NCI-H82 treated with DMSO at 0.1 percent for 48 hours (cell line): ENCODE data around the gene NFS1.

Source experiments
- DNase-seq: peaks from one replicate; lab custom pipeline; 2025; ENCODE audit not compliant: unreplicated experiment; lab: John Stamatoyannopoulos, UW

NFS1 gene

DNA sequence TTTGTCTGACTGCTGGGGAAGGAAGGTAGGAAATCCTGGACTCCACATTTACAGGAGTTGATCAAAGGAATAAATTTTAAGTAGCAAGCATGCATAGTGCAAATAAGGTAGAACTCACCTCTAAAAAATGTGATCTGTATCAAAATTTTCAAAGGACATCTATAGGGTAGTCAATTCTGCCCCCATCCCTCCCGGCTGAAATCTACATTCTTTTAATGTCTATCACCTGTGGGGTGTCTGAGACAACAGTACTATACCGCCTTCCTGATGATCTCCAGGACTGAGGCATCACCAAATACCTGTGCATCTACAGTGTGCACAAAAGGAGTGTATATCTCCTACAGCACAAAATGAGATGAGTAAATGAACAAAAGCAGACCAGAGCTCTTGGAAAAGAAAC lies 54.3 kb downstream of the NFS1 start:
- DNase-seq, result no peak

DNA sequence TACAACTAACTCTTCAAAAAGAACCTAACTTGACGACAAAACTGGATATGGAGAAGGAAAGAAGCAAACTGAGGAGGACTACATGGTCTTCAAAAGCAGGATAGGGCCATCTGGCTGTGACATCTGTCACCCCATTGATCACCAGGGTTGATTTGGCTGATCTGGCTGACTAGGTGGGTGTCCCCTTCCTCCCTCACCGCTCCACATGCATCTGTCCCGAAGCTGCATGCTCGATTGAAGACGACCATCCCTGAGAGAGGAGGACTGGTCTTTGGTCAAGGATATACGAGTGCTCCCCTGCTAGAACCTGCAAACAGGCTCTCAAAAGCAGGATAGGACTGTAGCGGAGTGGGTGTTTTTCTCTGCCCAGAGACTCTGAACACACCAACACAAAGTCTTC lies 56.1 kb downstream of the NFS1 start:
- DNase-seq, result peak; percentile 16

DNA sequence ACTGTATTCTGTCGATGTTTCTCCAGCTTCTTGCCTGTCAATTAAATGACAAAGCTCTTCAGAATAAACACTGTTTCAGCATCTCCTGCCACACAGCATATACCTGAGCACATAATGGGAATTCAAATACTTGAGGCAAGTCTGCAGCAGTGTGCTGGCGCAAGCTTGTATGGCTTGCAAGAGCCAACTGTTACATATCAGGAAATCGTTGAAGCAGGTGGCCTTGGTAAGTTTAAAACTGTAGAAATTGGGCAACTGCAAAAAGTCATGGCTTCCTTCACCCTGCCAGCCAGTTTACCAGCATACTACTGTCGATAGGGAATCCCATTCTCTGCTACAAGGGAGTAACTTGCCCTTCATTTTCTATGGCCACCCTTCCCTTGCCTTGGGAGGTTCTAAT lies 57.4 kb downstream of the NFS1 start:
- DNase-seq, result no peak

DNA sequence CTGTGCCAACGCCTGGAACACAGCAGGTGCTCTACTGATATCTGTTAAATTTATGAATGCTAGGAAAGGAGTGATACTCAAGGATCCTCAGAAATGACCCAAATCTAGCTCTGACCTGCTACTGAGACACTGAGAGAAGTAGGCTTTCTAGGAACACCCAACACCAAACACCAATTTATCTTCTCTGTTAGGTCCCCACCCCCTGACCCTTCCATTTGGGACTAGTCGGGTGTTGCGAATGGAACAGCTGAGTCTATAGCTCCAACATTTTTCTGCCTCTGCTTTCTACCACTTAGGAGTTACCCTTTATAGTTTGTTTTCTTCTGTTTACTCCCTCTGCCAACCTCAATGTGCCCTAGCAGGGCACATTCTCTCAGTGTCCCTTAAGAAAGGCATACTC lies 58.4 kb downstream of the NFS1 start:
- DNase-seq, result no peak

DNA sequence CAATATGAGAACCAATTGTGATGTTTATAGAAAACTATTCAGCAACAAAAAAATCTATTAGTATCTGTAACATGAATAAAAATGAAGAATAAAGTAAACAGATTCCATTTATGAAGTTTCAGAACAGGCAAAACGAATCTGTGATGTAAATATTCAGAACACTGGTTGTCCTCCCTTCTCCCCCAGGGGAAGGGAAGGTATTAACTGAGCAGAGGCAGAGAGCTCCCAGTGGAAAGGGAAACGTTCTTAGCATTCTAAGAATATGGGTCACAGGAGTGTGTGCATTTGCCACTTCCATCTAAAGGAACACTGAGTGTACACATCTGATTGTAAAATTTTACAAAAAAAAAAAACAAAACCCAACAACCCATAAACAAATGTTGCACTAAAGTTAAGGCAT lies 60.4 kb downstream of the NFS1 start:
- DNase-seq, result no peak

DNA sequence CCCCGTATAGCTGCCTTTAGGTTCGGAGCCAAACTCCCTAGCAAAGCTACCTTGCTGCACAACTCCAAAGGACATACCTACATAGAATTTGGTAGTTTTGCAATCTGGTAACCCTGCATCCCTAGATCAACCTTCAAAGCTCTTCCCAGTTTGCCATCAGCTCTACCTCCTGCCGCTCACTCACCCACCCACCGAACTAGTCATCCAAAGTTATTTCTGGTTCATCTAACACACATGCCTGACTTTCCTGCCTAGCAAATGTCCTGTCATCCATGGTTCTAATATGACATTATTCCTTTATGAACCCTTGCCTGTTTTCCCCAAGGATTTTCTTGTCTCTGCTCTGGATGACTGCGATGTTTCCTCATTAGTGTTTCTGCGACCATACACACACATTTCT lies 61.9 kb downstream of the NFS1 start:
- DNase-seq, result no peak

DNA sequence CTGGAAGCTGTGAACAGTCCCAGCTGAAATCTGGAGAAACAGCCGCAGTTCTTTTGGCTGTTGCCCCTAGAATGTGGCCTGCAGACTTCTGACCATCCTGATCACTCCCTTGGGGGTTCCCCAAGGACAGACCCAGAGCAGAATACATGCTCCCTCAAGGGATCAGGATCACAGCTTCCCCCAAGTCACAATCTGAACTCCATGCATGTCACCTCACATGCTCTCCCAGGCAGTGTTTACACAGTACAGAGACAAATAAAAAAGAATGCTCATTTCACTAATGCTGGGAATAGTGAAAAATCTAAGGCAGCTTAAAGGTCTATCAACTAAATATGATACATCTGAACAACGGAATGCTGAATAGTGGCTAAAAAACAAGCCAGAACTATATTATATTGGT lies 63.1 kb downstream of the NFS1 start:
- no peak for DNase-seq

DNA sequence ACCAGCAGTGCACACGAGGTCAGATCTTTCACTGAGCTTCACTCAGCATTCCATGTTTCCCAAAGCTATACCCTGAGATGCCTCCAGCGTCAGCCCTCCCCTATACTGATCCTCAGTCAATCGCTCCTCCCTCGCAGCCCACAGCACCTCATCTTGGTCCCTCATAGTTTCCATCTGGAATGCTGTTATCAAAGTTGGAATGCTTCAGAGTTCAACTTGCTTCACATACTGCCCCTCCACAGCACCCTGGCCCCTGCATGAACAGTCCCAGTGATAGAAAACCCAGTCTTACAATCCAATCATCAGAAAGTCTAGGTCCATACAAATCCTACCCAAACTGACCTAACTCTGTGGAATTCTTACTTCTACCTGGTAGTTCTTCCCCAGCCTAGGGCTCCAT lies 63.5 kb downstream of the NFS1 start:
- no peak for DNase-seq

DNA sequence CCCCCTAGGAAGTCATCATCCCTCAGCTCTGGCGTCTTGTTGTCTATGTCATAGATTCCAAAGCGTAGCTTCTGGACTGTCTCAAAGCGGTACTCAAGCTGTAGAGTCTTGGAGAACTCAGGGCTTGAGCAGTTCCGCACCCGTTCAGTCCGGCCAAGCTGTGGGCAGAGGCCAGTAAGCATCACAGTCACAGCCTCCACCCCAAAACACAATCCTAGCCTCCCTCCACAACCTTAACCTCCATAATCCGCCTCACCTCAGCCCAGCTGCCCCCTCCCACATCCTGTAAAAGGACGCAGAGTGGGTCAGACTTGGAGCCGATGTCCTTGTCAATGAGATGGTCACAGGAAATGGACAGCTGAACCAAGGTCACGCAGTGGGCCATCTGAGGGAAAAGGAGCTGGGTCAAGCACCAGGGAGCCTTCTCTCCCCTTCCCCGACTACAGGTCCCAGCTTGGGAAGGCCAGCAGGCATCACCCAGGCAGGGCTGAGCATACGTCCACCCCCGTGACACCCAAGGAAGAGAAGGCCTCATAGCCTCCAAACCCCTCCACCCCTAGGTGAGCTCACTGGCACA lies 66.5 kb downstream of the NFS1 start:
- no peak for DNase-seq

DNA sequence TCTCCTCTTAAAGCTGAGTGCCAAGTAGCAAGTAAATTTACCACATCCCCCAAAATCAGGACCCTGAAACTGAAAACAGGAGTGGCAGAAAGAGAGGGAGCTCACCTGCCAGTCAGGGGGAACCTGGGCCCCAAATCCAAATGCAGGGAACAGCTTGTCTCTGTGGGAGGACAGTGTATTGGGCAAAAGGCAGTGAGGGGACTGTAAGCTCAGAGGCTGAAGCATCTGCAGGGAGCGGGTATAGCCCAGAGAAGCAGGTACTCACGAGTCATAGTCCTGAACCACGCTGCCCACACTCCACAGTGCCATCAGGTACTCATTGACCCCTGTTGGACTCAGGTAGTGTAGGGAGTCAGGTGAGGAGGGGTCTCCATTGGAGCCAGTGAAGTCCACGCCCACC lies 68.5 kb downstream of the NFS1 start:
- no peak for DNase-seq

DNA sequence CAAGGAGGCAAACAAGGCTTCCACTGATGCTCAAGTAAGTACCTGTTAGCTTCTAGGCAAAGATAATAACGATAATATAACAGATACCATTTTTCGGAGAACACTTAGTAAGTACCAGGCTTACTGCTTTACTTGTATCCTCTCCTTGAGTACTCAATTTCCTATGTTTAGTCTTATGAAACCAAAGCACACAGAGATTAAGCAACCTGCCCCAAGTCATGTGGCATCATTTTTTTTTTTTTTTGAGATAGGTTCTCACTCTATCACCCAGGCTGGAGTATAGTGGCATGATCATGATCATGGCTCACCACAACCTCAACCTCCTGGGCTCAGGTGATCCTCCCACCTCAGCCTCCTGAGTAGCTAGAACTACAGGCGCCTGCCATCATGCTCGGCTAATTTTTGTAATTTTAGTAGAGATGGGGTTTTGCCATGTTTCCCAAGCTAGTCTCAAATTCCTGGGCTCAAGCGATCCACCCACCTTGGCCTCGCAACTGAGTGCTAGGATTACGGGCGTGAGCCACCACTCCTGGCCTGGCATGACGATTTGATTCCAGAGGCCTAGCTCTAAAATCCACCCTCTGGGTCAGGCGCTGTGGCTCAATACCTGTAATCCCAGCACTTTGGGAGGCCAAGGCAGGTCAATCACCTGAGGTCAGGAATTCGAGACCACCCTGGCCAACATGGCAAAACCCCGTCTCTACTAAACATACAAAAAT lies 69.6 kb downstream of the NFS1 start:
- no peak for DNase-seq

DNA sequence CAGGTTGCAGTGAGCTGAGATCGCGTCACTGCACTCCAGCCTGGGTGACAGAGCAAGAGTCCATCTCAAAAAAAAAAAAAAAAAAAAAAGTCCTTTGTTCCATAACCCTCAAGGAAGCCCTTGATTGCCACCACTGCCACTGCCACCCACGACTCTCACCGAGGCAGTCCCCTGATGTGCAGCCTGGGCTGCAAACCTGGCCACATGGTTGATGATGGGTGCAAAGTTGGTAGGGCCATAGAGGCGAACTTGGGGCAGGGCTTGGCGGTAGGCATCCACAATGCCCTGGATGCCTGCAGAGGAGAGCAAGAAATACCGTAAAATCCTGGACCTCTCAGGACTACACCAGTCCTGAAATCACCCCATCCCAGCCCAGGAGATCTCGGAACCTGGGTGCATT lies 72.0 kb downstream of the NFS1 start:
- DNase-seq, result no peak

DNA sequence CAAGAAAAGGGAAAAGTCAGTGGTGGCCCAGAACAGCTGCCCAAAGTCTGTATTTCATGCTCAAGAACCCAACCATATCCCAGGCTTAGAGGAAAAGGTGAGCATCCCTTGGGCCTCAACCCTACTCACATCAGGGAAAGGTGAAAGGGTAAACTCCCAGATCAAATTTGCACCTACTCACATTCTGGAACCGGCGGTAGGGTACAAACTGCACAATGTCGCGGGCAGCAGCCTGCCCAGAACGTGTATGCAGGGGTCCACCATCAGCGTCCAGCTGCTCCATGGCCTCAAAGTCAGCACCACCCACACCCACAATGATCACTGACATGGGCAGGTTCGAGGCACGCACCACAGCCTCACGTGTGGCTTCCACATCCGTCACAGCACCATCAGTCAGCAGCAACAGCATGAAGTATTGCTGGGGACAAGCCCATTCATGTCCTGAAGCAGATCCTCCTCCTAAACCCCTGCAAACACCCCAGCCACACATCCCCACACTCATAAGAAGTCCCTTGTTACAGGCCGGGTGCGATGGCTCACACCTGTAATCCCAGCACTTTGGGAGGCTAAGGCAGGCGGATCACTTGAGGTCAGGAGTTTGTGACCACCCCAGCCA lies 72.7 kb downstream of the NFS1 start:
- no peak for DNase-seq

DNA sequence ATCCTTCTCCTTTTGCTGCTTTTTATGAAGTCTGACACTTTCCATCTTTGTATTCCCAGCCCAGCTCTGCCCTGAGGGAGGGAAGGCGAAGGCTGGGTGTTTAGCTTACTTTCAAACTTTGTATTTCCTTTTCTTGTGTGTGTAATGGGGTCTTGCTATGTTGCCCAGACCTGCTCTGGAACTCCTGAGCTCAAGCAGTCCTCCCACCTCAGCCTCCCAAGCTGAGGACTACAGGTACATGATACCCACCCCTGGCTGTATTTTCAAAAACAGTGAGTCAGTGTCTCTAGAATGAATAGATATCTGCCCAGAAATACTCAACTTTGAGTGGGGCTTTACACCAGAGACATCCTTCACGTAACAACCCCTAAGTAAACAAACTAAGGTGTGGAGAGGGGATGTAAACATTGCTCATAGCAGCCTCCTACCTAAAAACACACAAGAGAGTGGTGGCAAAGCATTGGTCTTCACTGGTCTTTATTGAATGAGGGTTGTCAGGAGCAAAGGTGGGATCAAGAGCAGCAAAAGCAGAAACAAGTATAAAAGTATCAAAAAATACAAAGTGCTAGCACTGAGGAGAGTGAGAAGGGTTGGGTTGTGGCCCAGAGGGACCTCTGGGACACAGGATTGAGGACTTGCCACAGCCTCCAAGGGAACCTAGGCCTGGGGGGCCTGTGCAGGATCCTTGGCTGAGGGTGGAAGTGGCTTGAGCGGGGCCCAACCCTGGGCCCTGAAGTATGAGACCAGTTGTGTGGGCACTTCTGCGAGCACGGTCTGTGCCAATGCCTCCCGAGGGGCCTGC lies 73.4 kb downstream of the NFS1 start:
- DNase-seq, result no peak

DNA sequence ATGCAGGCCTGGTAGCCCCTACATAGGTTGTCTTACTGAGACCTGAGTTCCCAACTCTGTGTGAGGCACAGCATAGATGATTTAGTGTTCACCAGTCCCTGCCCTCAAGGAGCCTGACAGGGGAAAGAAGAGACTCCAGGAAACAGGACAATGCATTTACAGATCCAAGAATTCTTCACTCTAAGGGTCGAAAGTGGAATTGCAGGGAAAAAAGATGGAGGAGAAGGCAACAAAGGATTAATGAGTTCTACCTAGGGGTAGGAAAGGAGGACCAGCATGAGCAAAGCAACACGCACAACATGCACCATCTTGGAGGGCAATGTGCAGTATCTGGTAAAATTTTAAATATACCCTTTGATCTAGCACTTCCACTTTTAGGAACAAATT lies 77.6 kb downstream of the NFS1 start:
- no peak for DNase-seq

DNA sequence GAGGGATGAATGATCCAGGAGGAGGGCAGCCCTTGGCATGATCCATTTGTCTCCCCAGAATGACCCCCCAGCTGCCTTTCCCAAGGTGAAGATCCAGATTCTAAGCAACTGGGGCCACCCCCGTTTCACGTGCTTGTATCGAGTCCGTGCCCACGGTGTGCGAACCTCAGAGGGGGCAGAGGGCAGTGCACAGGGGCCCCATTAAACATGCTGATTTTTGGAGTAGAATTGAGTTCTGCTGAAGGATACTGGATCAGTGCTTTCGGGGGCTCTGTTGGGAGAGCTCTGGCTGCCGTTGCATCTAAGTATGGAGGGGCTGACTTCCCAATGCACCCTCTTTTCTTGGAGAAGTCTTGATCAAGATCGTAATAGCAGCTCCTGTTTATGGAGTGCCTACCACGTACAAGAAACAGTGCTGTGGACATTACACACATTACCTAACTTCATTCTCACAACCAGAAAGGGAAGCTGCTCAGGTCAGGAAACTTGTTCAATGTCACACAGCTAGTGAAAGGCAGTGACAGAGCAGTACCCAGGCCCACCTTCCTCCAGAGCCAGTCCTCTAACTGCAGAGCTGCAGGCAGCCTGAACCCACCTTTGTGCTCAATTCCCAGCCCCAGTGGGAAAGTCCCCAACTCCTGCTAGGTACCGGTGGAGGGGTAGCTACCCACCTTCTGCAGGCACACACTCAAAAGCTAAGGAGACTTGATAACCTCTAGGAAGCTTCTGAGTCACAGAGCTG lies 78.2 kb downstream of the NFS1 start:
- DNase-seq, result no peak

DNA sequence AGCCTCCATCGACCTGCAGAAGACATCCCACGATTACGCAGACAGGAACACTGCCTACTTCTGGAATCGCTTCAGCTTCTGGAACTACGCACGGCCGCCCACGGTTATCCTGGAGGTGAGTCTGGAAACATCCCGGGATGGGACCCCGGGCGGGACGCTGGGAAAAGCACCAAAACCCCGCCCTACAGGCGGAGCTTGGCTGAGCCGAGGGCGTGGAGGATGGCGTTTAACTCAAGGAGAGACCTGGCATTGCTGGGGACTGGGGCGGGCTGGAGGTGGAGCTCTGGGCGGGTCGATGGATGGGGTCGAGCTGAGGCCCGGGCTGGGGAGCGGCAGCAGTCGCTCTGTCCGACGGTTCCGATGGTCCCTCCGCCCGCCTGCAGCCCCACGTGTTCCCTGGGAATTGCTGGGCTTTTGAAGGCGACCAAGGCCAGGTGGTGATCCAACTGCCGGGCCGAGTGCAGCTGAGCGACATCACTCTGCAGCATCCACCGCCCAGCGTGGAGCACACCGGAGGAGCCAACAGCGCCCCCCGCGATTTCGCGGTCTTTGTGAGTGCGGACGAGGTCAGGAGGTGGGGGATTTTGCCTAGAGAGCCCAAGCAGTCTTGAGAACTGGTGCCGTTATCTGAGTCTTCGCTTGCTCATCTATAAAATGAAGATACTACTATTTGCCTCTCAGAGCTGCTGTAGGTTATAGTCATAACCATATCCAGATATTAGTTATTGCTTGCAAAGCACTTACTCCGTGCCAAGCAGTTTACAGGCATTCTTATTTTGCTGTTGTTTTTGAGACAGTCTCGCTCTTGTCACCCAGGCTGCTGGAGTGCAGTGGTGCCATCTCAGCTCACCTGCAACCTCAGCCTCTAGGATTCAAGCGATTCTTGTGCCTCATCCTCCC lies 79.7 kb downstream of the NFS1 start:
- peak; percentile 78 for DNase-seq

DNA sequence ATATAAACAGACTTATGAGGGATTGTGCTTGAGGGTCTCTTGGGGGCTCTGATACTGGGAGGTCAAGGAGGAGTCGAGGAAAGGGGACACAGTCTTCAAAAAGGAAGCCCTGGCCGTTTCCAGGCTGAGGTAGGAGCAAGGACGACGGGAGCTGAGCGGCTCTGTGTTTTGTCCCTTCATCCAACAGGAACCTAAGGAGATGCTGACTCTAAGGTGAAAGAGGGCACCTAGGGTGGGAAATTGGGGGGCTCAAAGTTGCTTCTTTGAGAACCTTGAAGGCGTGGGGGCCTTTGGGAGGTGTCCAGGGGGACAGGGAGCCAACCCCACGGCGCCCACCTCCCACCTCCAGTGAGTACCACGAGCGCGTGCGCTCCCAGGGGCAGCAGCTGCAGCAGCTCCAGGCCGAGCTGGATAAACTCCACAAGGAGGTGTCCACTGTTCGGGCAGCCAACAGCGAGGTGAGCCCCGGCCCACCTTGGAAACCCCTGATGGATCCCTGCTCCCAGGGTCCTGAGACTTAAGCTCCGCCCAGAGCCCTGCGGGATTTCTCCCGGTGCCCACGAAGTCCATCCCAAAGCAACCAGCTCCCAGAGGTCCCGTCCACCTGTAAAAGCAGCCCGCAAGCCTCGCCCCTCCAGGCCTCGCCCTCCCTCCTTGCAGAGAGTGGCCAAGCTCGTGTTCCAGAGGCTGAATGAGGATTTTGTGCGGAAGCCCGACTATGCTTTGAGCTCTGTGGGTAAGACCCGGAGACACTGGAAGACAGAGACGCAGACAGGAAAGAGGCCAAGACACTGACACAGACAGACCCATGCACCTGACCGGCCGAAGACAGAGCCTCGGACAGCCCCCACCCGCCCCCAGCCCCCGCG lies 80.7 kb downstream of the NFS1 start:
- no peak for DNase-seq
